Camera-type eye (tissue), 1 donor: ENCODE data around the gene CPN2. TPM values are rescaled to one million over a fixed set of nuclear protein-coding genes. Genes with fewer than 3 reads are reported as not detected.

Experiments
- total RNA-seq: library from RNA; depleted of rRNA; stranded (reverse); fragments of >200 nt; gene quantifications from one replicate; pipeline ENCODE4 v1.2.3, GENCODE V29; 2014

CPN2 gene
- total RNA-seq, result not detected

DNA sequence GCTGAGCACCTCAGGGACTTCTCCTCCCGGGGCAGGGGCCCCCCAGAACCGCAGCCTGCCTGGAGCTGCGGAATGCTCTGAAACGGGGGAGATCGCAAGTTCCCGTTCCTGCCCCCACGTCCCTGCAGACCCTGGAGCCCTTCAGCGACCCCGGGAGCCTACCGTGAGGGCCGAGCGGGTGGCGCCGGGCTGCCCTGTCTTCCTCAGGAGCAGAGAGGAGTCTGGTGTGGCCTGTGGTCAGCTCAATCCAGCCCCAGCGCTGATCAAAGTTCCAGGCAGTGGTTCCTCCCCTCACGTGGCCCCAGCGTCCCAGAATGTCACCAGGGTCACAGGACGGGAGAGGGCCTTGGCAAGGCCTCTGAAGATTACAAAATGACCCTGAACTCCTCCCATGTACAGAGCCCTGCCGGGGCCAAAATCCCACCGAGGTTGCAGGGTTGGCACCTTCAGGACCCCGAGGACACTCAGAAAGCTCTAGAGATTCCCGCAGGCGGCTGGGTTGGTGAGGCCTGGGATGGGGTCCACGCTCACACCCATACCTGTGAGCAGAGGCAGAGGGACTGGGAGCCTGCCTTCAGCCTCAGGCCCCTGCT, at the start of gene CPN2:
TSS of gene CPN2 (minus strand) at position 249 of the 593 bp plus-strand sequence. CDS start 8,626 bp downstream, outside the sequence.

GRCh38 chr3:194399166-194399565, 48.0 kb upstream of the CPN2 start, which contains the start of gene GP5:
Gene GP5 (minus strand): TSS chr3:194399266. CDS start chr3:194398282, 984 bp downstream.

DNA sequence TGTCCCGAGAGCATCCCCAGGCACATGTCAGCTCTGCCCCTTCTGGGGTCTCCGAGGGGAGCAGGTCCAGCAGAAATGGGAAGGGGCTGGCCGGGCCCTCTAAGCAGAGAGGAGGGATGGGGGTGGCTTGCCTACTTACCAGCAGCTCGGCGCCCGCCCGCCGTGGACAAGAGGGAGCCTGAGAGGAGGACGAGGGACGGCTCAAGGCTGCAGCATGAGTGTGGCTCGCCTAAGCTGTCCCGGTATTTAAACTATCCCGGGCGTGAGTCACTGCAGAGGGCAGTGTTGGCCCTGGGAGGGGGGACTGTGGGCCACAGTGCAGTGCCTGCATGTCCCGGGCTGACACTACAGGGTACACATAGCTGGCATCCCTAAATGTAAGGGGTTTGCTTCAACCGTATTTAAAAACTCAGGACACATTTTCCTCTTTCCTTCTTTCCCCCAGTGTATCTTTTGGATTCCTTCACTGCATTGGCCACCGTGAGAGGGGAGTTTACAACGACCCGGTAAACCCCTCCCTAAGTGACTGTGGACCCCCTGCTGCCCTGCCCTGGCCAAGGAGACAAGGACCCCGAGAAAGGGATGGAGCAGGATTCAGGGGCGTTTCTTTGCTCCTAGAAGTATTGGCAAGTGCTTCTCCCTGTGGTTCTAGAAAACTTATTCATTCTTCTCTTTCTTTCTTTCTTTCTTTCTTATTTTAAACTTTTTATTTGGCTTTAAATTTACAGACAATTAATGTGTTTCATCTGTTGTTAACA, 18.6 kb upstream of the CPN2 start, which contains the start of gene LRRC15:
TSS of gene LRRC15 (minus strand) at position 222 of the 758 bp plus-strand sequence. CDS start 8,700 bp downstream, outside the sequence.

Other genes with a start within 250 kb of the CPN2 start
- gene HES1, start 215.2 kb downstream of the CPN2 start, total RNA-seq, result 211 TPM
- gene LRRC15, start 18.4 kb upstream of the CPN2 start, total RNA-seq, result 1.4 TPM
- 1.1 TPM for gene GP5, start 47.9 kb upstream of the CPN2 start, total RNA-seq
- 151 TPM for gene ATP13A3, start 135.7 kb upstream of the CPN2 start, total RNA-seq